Stimulated activated CD4-positive, alpha-beta T cell treated with anti-CD3 and anti-CD28 coated beads, TNF-alpha, amount 100 ng/mL, for 1 hour (primary cell): ENCODE results near the gene TMC6.
"Not testable (repeated sequence)": the region's sequence is repeated elsewhere in the genome, so short reads cannot be mapped to it uniquely, and the experiment has no call there.

Source experiments
- DNase-seq, 3 donors: peaks; one replicate each; pipeline ENCODE4 v3.0.0-alpha.2; 2020; ENCODE audit warnings: low read depth in 3 of 3, low spot score in 1 of 3

TMC6 gene

GRCh38 chr17:78128551-78129350, at the start of gene TMC6:
TMC6 (minus strand) TSS chr17:78128755; CDS start chr17:78126832, 1,923 bp downstream.
- DNase-seq: peak in 1 of 3 donors; percentile 45

- DNase-seq: peak; percentile 47 to 76 (median 65)
These were observed 48.0 kb upstream of the TMC6 start for GRCh38 chr17:78176548-78177025.

GRCh38 chr17:78175643-78175981, 47.1 kb upstream of the TMC6 start:
- DNase-seq: no peak

GRCh38 chr17:78174870-78175642, 46.5 kb upstream of the TMC6 start:
- no peak for DNase-seq

GRCh38 chr17:78174346-78174869, 45.9 kb upstream of the TMC6 start:
- no peak for DNase-seq

GRCh38 chr17:78173097-78173715, 44.7 kb upstream of the TMC6 start:
- no peak for DNase-seq

- no peak for DNase-seq
These were observed 43.9 kb upstream of the TMC6 start for GRCh38 chr17:78172249-78173051.

GRCh38 chr17:78171591-78172248, 43.2 kb upstream of the TMC6 start:
- DNase-seq: not testable (repeated sequence)

GRCh38 chr17:78170692-78171590, 42.4 kb upstream of the TMC6 start:
- no peak for DNase-seq

- peak; percentile 29 to 49 (median 32) for DNase-seq
These were observed 40.6 kb upstream of the TMC6 start for GRCh38 chr17:78168903-78169793.

GRCh38 chr17:78168242-78168902, 39.8 kb upstream of the TMC6 start, which contains the start of gene SYNGR2:
SYNGR2 (plus strand) TSS chr17:78168581; CDS start chr17:78168617, 36 bp downstream.
- DNase-seq: peak; percentile 66 to 82 (median 72)

- DNase-seq: no peak
These were observed 37.9 kb upstream of the TMC6 start for GRCh38 chr17:78166416-78166815.

GRCh38 chr17:78164748-78165607, 36.4 kb upstream of the TMC6 start:
- DNase-seq: no peak

GRCh38 chr17:78163881-78164747, 35.6 kb upstream of the TMC6 start:
- no peak for DNase-seq

- no peak for DNase-seq
These were observed 31.1 kb upstream of the TMC6 start for GRCh38 chr17:78159575-78160158.
